HEK293 (cell line): ENCODE measurements around the gene KPNA6.
A peak's percentile ranks its signal among the peaks of the same experiment; 100 is the strongest.

Source experiments
- CTCF ChIA-PET: fragments of 350-600 bp; formaldehyde crosslinking; extraction: SDS; loops from one replicate; lab custom pipeline; 2021; ENCODE audit warnings: antibody characterized with exemption; lab: Yijun Ruan, JAX
- POLR2A ChIA-PET: fragments of 300-600 bp; formaldehyde crosslinking; extraction: SDS; loops from one replicate; lab custom pipeline; 2020; ENCODE audit warnings: antibody characterized with exemption, inconsistent platforms; lab: Yijun Ruan, JAX
- H3K27ac ChIP-seq: fragments of 200-500 bp; sonication (Bioruptor generic); 2 replicates; pipeline ENCODE4 v1.5.1; 2014; ENCODE audit warnings: low read depth, low read length, control low read depth, inconsistent platforms; ENCODE audit errors: extremely low read depth
- H3K36me3 ChIP-seq, 2 experiments: fragments of 200-500 bp in 1 of 2; sonication (Bioruptor generic) in 1 of 2; 1 replicate in 1 of 2; 2 replicates in 1 of 2; pipeline ENCODE4 v1.5.1; 2014 to 2017; ENCODE audit warnings: inconsistent platforms in 2 of 2, low read length in 2 of 2; ENCODE audit not compliant: control insufficient read depth in 2 of 2, insufficient read depth in 1 of 2
- H3K4me1 ChIP-seq: fragments of 200-500 bp; sonication (Bioruptor generic); 2 replicates; pipeline ENCODE4 v1.5.1; 2014; ENCODE audit warnings: mild to moderate bottlenecking, low read length, inconsistent platforms; ENCODE audit not compliant: control insufficient read depth, insufficient read depth
- H3K4me3 ChIP-seq: 2 replicates; pipeline ENCODE4 v1.5.1; 2011; ENCODE audit warnings: low read depth, mild to moderate bottlenecking, control low read depth, low read length, moderate library complexity
- H3K9me3 ChIP-seq: fragments of 200-500 bp; sonication (Bioruptor generic); 2 replicates; pipeline ENCODE4 v1.5.1; 2014; ENCODE audit warnings: low read depth, low read length, inconsistent platforms; ENCODE audit not compliant: control insufficient read depth, insufficient read depth
- GLI2 ChIP-seq: fragments of 450-650 bp; formaldehyde crosslinking; IDR thresholded peaks from 2 replicates; pipeline ENCODE4; 2017; ENCODE audit warnings: missing biosample characterization, missing genetic modification characterization, low read depth, borderline replicate concordance
- SCRT1 ChIP-seq: fragments of 450-650 bp; formaldehyde crosslinking; IDR thresholded peaks from 2 replicates; pipeline ENCODE4 v1.5.1; 2016; ENCODE audit warnings: missing biosample characterization, missing genetic modification characterization, borderline replicate concordance
- ZBTB17 ChIP-seq: fragments of 450-650 bp; formaldehyde crosslinking; IDR thresholded peaks from 2 replicates; pipeline ENCODE4 v1.5.1; 2016; ENCODE audit warnings: missing biosample characterization, missing genetic modification characterization
- ZNF121 ChIP-seq: fragments of 450-650 bp; formaldehyde crosslinking; IDR thresholded peaks from 2 replicates; pipeline ENCODE4 v1.5.1; 2016; ENCODE audit warnings: missing biosample characterization, missing genetic modification characterization
- ZNF221 ChIP-seq: fragments of 450-650 bp; formaldehyde crosslinking; IDR thresholded peaks from 2 replicates; pipeline ENCODE4 v1.5.1; 2017; ENCODE audit warnings: missing biosample characterization, missing genetic modification characterization, borderline replicate concordance
- ZNF280D ChIP-seq: fragments of 450-650 bp; formaldehyde crosslinking; IDR thresholded peaks from 2 replicates; pipeline ENCODE4 v1.5.1; 2016; ENCODE audit warnings: missing biosample characterization, missing genetic modification characterization
- ZNF335 ChIP-seq: fragments of 450-650 bp; formaldehyde crosslinking; conservative IDR thresholded peaks from 2 replicates; pipeline ENCODE4 v1.5.1; 2016; ENCODE audit warnings: missing biosample characterization, missing genetic modification characterization
- ZNF366 ChIP-seq: fragments of 450-650 bp; formaldehyde crosslinking; conservative IDR thresholded peaks from 2 replicates; pipeline ENCODE4 v1.5.1; 2016; ENCODE audit warnings: missing biosample characterization, missing genetic modification characterization
- ZNF623 ChIP-seq: fragments of 450-650 bp; formaldehyde crosslinking; IDR thresholded peaks from 2 replicates; pipeline ENCODE4 v1.5.1; 2016; ENCODE audit warnings: missing biosample characterization, missing genetic modification characterization
- ZNF664 ChIP-seq: fragments of 450-650 bp; formaldehyde crosslinking; IDR thresholded peaks from 2 replicates; pipeline ENCODE4 v1.5.1; 2016; ENCODE audit warnings: missing biosample characterization, missing genetic modification characterization
- TF ChIP-seq, protein P1 (sequence below): fragments of 450-650 bp; formaldehyde crosslinking; IDR thresholded peaks from 2 replicates; pipeline ENCODE4 v1.5.1; 2017; ENCODE audit warnings: missing biosample characterization, mild to moderate bottlenecking, missing genetic modification characterization, moderate library complexity
- TF ChIP-seq, protein P2 (sequence below): fragments of 450-650 bp; formaldehyde crosslinking; IDR thresholded peaks from 2 replicates; pipeline ENCODE4 v1.5.1; 2017; ENCODE audit warnings: missing biosample characterization, missing genetic modification characterization

The KPNA6 gene

GRCh38 chr1:32105338-32105737 is 2.5 kb upstream of the KPNA6 start:
- H3K27ac ChIP-seq, result no peak overlapping the region
- TF ChIP-seq ZBTB17 (tag by site-specific recombination) (peak; percentile 45), ZNF335 (tag by site-specific recombination) (peak; percentile 71), ZNF623 (tag by site-specific recombination) (peak; percentile 71), GLI2 (tag by site-specific recombination) (no peak), ZNF366 (tag by site-specific recombination) (no peak)
- TF ChIP-seq, protein P1, sequence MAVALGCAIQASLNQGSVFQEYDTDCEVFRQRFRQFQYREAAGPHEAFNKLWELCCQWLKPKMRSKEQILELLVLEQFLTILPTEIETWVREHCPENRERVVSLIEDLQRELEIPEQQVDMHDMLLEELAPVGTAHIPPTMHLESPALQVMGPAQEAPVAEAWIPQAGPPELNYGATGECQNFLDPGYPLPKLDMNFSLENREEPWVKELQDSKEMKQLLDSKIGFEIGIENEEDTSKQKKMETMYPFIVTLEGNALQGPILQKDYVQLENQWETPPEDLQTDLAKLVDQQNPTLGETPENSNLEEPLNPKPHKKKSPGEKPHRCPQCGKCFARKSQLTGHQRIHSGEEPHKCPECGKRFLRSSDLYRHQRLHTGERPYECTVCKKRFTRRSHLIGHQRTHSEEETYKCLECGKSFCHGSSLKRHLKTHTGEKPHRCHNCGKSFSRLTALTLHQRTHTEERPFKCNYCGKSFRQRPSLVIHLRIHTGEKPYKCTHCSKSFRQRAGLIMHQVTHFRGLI (tag by site-specific recombination), result no peak
- TF ChIP-seq, protein P2, sequence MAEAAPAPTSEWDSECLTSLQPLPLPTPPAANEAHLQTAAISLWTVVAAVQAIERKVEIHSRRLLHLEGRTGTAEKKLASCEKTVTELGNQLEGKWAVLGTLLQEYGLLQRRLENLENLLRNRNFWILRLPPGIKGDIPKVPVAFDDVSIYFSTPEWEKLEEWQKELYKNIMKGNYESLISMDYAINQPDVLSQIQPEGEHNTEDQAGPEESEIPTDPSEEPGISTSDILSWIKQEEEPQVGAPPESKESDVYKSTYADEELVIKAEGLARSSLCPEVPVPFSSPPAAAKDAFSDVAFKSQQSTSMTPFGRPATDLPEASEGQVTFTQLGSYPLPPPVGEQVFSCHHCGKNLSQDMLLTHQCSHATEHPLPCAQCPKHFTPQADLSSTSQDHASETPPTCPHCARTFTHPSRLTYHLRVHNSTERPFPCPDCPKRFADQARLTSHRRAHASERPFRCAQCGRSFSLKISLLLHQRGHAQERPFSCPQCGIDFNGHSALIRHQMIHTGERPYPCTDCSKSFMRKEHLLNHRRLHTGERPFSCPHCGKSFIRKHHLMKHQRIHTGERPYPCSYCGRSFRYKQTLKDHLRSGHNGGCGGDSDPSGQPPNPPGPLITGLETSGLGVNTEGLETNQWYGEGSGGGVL, result no peak
- no peaks in the 10 kb centered on the region; the same call in 1 of the 2 replicates for H3K4me1 ChIP-seq
- ChIA-PET CTCF (interaction anchor here (1.6 kb wide), 1 partner anchor 32 kb away, joined by 4 read pairs; the partner anchor contains the start of gene TMEM39B), POLR2A (interaction anchor here (0.8 kb wide), 1 partner anchor 394 kb away, joined by 3 read pairs; no protein-coding TSS in a partner anchor)
- H3K4me3 ChIP-seq, result no peak overlapping the region
- no peaks in the 10 kb centered on the region for H3K9me3 ChIP-seq
- peaks cover 0 to 16% of the 10 kb centered on the region in 2 experiments; a peak in 2 of 3 replicates for H3K36me3 ChIP-seq

DNA sequence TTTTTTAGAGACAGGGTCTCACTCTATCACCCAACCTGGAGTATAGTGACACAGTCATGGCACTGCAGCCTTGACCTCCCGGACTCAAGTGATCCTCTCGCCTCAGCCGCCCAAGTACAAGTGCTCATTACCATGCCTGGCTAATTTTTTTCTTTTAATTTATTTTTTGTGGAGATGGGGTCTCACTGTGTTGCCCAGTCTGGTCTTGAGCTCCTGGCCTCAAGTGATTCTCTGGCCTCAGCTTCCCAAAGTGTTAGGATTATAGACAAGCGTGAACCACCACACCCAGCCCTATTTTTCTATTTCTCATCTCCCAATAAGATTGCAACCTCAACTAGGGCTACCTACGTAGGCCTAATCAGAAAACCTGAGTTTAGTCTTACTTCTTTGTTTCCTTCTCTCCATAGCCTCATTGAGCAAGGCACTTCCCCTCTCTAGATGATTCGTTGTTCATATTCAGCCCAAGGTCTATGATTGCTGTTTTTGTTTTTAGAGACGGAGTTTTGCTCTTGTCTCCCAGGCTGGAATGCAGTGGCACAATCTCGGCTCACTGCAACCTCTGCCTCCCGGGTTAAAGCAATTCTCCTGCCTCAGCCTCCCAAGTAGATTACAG is 1.1 kb upstream of the KPNA6 start:
- Histone ChIP-seq H3K36me3 (peaks cover 0 to 23% of the 10 kb centered on the region in 2 experiments; a peak in 2 of 3 replicates), H3K4me3 (no peak overlapping the region), H3K4me1 (peaks cover 4% of the 10 kb centered on the region), H3K27ac (no peak overlapping the region), H3K9me3 (no peaks in the 10 kb centered on the region)
- ChIA-PET CTCF (interaction anchor here (0.6 to 1.0 kb wide), 2 partner anchors 33 to 377 kb away, joined by 3 to 4 read pairs; no protein-coding TSS in a partner anchor), POLR2A (interaction anchor here (1.5 to 5.0 kb wide), 2 partner anchors 35 to 44 kb away, joined by 12 to 33 read pairs; partner anchors contain the start of gene TMEM39B)
- TF ChIP-seq ZNF121 (peak; percentile 98), ZNF280D (tag by site-specific recombination) (no peak)

DNA sequence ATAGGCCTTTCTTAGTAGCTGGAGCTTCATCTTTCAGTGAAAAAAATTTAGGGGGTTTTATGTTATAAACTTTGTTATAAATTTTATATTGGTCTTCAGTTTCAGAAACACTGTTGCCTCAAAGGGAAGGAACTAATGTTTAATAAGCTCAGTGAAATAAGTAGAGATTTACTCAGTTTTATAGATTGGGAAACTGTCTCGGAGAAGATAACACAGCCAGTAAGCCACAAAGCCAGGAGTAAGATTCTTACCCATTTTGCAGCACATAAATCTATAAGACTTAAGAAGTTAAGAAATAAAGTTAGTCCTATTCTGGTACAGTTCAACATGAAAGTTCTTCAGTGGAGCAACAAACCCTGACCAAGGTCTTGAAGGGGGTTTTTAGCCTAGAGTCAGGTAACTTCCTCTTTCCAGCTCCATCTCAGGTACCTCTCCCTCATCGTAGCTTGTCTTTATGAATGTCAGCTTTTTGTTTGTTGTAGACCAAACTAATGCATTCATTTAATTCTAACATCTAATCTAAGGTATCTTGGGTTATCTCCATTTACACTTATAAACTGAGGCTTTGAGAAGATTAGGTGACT is 3.3 kb downstream of the KPNA6 start:
- Histone ChIP-seq H3K27ac (no peak overlapping the region), H3K4me1 (peaks cover 12% of the 10 kb centered on the region), H3K36me3 (peaks cover 0 to 27% of the 10 kb centered on the region in 2 experiments; a peak in 2 of 3 replicates), H3K9me3 (no peaks in the 10 kb centered on the region), H3K4me3 (no peak overlapping the region)
- TF ChIP-seq ZNF664 (tag by site-specific recombination), result 0 out of 2 replicates have a peak, but pooled peaks have one; percentile 12
- no peak for TF ChIP-seq SCRT1 (tag by site-specific recombination)
- TF ChIP-seq ZNF221 (tag by site-specific recombination), result no peak
- POLR2A ChIA-PET, result interaction anchor here (0.9 to 5.0 kb wide), 4 partner anchors 9 to 69 kb away, joined by 3 to 33 read pairs (median 4); partner anchors contain the start of genes TMEM39B and TXLNA
- CTCF ChIA-PET, result interaction anchor here (0.5 to 1.3 kb wide), 4 partner anchors 22 to 68 kb away, joined by 3 to 5 read pairs (median 4); partner anchors contain the start of genes TMEM39B and TXLNA
